Daoy (cell line): ENCODE data around the gene XXYLT1. TPM values are rescaled to one million over a fixed set of nuclear protein-coding genes. Genes with fewer than 3 reads are reported as not detected.
"Not testable (repeated sequence)": the region's sequence is repeated elsewhere in the genome, so short reads cannot be mapped to it uniquely, and the experiment has no call there.

Experiments used
- DNase-seq: peaks from one replicate; pipeline ENCODE4 v3.0.0-alpha.2; 2015; ENCODE audit warnings: low read depth
- total RNA-seq: library from RNA; depleted of rRNA; stranded (reverse); fragments of >200 nt; shearing (Covaris generic); gene quantifications from 2 replicates; pipeline ENCODE4 v1.2.3, GENCODE V29; 2014

The XXYLT1 gene
- total RNA-seq, 1 experiment from 2014 or later: 20.9 TPM

DNA sequence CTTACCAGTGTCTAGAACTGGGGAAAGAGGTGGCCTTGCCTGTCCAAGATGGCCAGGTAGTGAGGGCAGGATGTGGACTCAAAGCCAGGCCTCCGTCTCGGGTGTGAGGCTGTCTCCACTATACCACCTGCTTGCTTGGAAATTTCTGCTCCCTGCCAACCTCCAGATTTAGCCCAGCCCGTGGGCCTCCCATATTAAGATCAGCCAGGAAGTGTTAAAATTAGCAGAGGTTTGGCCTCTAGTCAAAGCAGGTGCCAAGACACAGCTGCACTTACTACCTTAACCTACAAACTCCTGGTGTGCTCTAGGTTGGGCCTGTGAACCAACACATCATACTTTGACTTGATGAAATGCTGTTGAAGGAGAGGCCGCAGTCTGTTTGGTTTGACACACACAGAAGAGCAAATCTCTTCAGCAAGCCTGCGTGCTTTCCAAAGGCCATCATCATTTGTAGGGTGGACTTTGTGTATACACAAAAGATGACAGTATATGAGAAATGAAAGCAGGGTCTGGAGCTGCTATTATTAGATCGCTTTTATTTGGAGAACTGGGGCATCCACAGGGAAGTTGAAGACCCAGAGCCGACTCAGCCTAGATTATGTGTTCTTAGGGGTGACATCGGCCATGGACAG lies 206.5 kb downstream of the XXYLT1 start:
- DNase-seq: no peak

- no peak for DNase-seq
Measured at GRCh38 chr3:195063581-195064193, 207.3 kb downstream of the XXYLT1 start.

DNA sequence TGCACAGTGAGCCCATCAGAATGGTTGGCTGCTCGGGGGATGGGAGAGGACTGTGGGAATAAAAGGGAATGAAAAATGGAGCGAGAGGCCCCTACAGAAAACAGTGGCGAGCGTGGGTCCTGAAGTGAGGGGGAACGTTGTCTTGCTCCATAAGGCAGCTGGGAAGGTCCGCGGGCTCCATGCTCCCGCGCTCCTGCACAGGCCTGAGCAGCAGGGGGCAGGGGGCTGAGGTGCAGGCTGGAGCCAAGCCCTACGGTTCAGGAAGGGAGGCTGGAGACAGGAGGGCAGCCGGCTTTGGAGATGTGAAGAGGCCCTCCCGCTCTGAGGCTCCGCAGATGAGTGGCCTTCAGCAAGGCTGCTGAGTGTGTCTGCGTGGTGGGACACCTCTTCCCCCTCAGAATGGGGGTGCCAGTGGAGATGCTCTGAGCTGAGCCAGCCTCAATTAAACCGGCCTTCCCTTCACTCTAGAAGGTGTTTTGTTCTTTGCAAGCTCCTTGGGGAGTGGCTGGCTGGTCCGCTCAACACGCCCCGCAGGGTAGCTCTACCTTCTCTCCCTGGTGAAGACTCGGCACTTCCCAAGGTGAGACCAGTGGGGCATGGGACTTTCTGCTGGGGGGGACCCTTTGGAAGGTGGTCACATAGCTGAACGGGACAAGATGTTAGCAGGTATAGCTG lies 208.0 kb downstream of the XXYLT1 start:
- DNase-seq: no peak

- DNase-seq: no peak
Measured at GRCh38 chr3:195061756-195062655, 209.0 kb downstream of the XXYLT1 start.

DNA sequence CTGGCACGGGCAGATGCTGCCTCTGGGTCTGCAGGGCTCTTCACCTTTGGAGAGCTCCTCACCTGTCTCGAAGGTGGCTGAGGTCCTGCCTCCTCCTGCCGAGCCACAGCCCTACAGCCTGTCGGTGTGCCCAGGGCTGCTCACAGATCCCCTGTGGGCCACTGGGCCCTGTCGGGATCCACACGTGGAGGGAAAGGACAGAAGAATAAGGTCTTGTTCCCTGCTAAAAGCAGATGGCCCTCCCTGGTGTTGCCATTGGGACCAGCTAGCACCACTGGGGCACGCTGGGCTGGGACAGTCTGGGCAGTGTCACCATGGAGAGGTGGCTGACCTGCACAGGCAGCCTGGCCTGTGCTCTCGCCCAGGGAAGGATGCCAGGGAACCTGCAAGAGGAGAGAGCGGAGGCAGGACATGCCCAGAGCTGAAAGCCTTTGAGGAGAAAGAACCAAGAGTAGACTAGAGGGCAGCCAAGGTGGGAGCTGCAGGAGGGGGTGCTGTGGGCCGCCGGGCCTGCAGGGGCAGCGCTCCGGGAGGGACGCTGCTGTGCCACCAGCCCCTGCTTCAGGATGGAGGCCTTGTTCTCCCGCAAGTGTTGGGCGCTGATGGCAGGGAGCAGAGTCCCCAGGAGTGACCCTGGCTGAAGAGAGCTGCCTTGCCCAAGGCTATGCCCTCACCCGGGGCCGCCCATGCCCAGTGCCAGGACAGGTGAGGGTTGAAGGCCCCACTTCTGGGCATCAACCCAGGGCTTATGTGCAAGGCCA lies 210.2 kb downstream of the XXYLT1 start:
- no peak for DNase-seq

DNA sequence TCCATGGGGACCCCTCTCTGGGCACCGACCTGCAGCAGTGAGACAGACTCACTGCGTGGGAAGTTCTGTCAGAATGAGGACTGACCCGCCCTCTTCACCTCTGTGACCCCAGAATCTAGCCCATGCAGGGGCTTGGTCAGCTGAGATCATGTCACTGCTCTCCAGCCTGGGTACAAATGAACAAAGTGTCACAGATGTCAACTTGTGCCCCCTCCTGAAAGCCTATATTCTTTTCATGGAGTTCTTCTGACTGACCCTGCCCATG lies 210.8 kb downstream of the XXYLT1 start:
- DNase-seq: no peak

DNA sequence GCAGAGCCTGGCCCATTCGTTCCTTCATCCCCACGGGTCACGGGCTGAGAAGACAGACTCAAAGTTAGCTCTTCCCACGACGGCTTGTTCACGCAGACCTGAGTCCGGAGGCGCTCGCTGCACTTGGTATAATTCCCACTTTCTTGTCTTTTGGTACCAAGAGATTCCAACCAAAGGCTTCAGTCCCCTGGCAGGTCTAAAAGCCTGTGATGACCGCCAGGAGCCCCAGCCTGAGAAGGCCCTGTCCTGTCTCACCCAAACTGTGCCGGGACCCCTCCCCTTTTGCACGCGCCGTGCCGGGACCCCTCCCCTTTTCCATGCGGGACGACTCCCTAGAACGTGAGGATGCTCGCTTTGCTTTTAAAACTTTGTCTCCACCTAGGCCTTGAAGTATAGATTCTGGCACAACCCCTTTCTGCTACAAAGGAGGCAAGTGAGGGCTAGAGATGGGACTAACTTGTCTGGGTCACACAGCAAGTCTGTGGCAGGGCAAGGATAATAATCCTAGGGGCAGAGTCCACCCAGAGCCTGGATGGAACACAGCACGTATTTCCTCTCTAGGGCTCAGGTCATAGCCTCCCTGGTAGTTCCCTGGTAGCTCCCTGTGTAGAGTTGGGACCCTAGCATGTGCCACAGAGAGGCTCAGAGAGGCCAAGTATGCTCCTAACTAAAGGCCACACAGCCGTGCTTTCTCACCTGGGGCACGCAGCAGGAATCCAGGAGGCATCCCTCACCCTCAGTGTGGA lies 211.3 kb downstream of the XXYLT1 start:
- DNase-seq: no peak

- DNase-seq: no peak
Measured at GRCh38 chr3:195059006-195059350, 212.0 kb downstream of the XXYLT1 start.

DNA sequence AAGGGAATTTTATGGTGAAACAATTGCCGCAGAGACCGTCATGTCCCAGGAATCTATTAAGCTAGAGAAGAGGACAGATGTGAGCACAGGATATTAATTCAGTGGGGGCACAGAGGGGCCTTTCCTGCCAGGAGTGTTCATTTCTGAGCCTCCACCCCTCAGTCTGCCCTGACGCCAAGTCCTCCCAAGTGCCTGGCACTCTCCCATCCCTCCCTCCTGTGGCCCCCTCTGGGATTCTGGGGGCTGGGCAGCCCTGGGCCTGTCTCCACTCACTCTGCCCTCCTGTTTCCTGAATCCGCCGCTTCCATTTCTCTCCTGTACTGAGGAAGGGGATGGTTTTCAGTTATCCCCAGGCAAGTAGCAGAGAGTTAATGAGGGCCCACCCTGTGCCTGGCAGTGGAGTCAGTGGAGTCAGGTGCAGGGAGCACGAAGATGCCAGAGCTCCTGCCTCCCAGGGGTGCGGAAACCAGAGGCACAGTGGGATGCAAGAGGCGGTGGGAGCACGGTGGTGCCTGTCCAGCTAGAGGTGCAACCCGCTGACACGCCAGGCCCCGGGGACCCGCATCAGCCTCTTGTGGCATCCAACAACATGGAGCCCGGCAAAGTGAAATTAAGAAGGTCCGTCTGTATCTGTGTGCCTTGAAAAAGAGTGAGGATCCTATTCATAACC lies 212.5 kb downstream of the XXYLT1 start:
- DNase-seq: no peak

- no peak for DNase-seq
Measured at GRCh38 chr3:195057716-195058115, 213.2 kb downstream of the XXYLT1 start.

GRCh38 chr3:195056506-195056905 lies 214.5 kb downstream of the XXYLT1 start:
- DNase-seq: no peak

- no peak for DNase-seq
Measured at GRCh38 chr3:195054311-195054710, 216.6 kb downstream of the XXYLT1 start.

DNA sequence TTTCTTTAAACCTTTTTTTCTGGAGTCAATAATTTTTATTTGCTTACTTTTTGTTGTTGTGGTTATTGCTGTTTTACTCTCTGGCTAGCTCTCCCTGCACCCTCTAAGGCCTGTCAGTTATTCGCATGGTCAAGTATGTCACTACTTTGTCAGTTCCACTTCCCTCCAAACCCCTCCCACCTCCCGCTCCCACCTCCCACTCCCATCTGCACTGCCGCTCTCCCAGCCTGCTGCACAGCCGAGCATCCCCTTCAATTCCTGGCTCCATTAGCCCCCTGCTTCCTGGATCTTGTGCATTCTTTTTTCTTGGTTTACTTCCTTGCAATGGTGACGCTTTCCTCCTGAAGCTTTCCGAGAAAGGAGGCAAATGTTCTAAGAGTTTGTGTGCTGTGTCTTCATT lies 218.0 kb downstream of the XXYLT1 start:
- DNase-seq: no peak

GRCh38 chr3:195050296-195050695 lies 220.7 kb downstream of the XXYLT1 start:
- not testable (repeated sequence) for DNase-seq

DNA sequence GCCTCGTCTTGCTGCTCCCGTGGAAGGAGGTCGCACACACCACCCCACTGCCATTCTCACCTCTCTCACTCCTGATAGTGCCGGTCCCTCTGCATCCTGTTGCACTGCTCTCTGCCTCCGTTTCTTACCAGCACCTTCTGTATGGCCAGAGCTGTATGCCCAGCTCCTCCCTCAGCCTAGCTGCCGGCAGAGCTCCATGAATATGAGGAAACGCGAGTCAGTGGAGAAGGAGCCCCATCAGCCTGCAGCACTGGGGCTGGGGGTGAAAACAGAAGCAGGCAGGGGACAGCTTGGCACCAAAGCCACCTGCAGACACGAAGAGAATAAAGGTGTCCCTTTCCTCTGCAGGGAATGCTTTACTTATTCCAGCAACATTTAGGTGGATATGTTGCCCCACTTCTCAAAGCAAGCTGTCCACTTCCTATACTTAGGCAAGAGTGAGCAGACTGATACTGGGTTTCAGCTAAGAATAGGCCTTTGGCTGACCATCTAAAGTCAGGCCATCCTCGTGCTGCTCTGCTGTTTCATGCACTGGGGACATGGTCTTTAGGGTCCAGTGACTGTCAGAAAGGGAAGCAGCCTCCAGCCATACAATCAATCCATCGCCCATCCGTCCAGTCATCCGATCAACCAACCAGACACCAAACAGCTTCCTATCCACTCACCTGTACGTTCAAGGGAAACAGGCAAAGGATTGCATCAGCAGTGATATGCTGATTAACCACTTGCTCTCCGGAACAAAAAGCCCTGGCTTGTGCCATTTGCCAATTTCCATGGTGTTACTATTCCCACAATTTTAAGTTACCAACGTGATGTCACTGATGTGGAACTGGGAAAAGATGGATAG lies 222.7 kb downstream of the XXYLT1 start:
- DNase-seq: no peak

GRCh38 chr3:195047536-195047935 lies 223.4 kb downstream of the XXYLT1 start:
- DNase-seq: no peak

DNA sequence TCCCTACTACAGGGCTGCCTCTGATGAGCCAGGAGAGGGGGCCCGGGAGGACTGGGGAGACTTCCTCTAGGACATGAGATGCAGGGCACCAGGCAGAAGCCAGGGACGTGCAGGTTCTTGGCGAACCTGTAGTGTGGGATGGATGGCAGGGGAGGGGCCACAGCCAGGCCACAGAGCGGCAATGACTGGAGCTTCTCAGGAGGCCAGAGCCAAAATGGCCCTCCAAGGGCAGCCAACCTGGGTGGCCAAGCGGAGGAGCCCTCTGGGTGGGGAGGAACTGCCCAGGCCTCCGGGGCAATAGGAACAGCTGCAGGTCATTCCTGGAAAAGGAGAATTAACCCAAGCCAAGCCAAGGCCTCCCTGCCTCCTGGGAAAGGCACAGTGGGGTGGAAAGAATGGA lies 224.5 kb downstream of the XXYLT1 start:
- no peak for DNase-seq

GRCh38 chr3:195045481-195046210 lies 225.3 kb downstream of the XXYLT1 start:
- DNase-seq: no peak

- DNase-seq: no peak
Measured at GRCh38 chr3:195044411-195044810, 226.5 kb downstream of the XXYLT1 start.
